ENCODE data around the gene C17orf107.
"Not testable (repeated sequence)": the region's sequence is repeated elsewhere in the genome, so short reads cannot be mapped to it uniquely, and the experiment has no call there.

C17orf107 gene

GRCh38 chr17:4900231-4901107, 1.1 kb downstream of the C17orf107 start:
- DNase-seq (ENCODE audit: low spot score): peak; percentile 65

GRCh38 chr17:4901108-4901647, 1.8 kb downstream of the C17orf107 start:
- DNase-seq (ENCODE audit: low spot score): no peak

GRCh38 chr17:4901648-4902344, 2.5 kb downstream of the C17orf107 start:
- no peak for DNase-seq (ENCODE audit: low spot score)

- no peak for DNase-seq (ENCODE audit: low spot score)
Measured at GRCh38 chr17:4902540-4902939, 3.2 kb downstream of the C17orf107 start.

- DNase-seq (ENCODE audit: low spot score): peak; percentile 82
Measured at GRCh38 chr17:4903051-4903818, 3.9 kb downstream of the C17orf107 start, which contains the start of gene CHRNE. CHRNE (minus strand) TSS chr17:4903098; CDS start chr17:4903063, 35 bp downstream.

- DNase-seq (ENCODE audit: low spot score): not testable (repeated sequence)
Measured at GRCh38 chr17:4906642-4907041, 7.3 kb downstream of the C17orf107 start.

- DNase-seq (ENCODE audit: low spot score): no peak
Measured at GRCh38 chr17:4908301-4908700, 9.0 kb downstream of the C17orf107 start.

- peak; percentile 79 for DNase-seq (ENCODE audit: low spot score)
Measured at GRCh38 chr17:4908711-4909496, 9.6 kb downstream of the C17orf107 start.

GRCh38 chr17:4913994-4914393, 14.7 kb downstream of the C17orf107 start:
- no peak for DNase-seq (ENCODE audit: low spot score)

- DNase-seq (ENCODE audit: low spot score): not testable (repeated sequence)
Measured at GRCh38 chr17:4914551-4914950, 15.2 kb downstream of the C17orf107 start.

GRCh38 chr17:4919511-4920047, 20.2 kb downstream of the C17orf107 start:
- DNase-seq (ENCODE audit: low spot score): no peak

- DNase-seq (ENCODE audit: low spot score): no peak
Measured at GRCh38 chr17:4920351-4921048, 21.2 kb downstream of the C17orf107 start.

GRCh38 chr17:4921320-4921719, 22.0 kb downstream of the C17orf107 start:
- DNase-seq (ENCODE audit: low spot score): no peak

- DNase-seq (ENCODE audit: low spot score): not testable (repeated sequence)
Measured at GRCh38 chr17:4926577-4927335, 27.4 kb downstream of the C17orf107 start.

- no peak for DNase-seq (ENCODE audit: low spot score)
Measured at GRCh38 chr17:4928881-4929280, 29.5 kb downstream of the C17orf107 start.

- no peak for DNase-seq (ENCODE audit: low spot score)
Measured at GRCh38 chr17:4931963-4932362, 32.6 kb downstream of the C17orf107 start, which contains the start of gene GP1BA. GP1BA (plus strand) TSS chr17:4932277; CDS start chr17:4932605, 328 bp downstream.

- DNase-seq (ENCODE audit: low spot score): no peak
Measured at GRCh38 chr17:4932756-4933155, 33.4 kb downstream of the C17orf107 start.

GRCh38 chr17:4933646-4934045, 34.3 kb downstream of the C17orf107 start:
- no peak for DNase-seq (ENCODE audit: low spot score)
